ENCODE data around the gene ASCC3.

- TF ChIP-seq CTCF (conservative IDR thresholded peaks at IDR 0.05; ENCODE audit: low read length), result no peak
- no peak for TF ChIP-seq EZH2phosphoT487 (IDR thresholded peaks at IDR 0.05; ENCODE audit: borderline replicate concordance, low read depth, low read length)
These were observed 545 bp upstream of the ASCC3 start for GRCh38 chr6:100881707-100882040.

All from OCI-LY7 (cell line).